ENCODE measurements around the gene ITPKC.

ITPKC gene

DNA sequence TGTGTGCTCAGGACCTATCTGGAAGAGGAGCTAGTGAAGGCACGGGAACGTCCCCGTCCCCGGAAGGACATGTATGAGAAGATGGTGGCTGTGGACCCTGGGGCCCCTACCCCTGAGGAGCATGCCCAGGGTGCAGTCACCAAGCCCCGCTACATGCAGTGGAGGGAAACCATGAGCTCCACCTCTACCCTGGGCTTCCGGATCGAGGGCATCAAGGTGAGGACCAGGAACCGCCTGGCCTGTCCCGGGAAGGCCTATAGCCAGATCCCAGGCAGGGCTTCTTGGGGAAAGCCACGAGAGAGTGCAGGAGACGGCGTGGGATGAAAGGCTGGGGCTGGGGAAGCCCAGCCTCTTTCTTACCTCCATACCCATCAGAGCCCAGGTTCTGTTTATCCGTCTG, 16.2 kb downstream of the ITPKC start:
- TF ChIP-seq, protein P1, sequence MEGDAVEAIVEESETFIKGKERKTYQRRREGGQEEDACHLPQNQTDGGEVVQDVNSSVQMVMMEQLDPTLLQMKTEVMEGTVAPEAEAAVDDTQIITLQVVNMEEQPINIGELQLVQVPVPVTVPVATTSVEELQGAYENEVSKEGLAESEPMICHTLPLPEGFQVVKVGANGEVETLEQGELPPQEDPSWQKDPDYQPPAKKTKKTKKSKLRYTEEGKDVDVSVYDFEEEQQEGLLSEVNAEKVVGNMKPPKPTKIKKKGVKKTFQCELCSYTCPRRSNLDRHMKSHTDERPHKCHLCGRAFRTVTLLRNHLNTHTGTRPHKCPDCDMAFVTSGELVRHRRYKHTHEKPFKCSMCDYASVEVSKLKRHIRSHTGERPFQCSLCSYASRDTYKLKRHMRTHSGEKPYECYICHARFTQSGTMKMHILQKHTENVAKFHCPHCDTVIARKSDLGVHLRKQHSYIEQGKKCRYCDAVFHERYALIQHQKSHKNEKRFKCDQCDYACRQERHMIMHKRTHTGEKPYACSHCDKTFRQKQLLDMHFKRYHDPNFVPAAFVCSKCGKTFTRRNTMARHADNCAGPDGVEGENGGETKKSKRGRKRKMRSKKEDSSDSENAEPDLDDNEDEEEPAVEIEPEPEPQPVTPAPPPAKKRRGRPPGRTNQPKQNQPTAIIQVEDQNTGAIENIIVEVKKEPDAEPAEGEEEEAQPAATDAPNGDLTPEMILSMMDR (conservative IDR thresholded peaks at IDR 0.05; ENCODE audit: low read length): no peak
- DNase-seq (ENCODE audit: low read depth): no peak
- no peak overlapping the region for H3K4me3 ChIP-seq (ENCODE audit: low read length)

DNA sequence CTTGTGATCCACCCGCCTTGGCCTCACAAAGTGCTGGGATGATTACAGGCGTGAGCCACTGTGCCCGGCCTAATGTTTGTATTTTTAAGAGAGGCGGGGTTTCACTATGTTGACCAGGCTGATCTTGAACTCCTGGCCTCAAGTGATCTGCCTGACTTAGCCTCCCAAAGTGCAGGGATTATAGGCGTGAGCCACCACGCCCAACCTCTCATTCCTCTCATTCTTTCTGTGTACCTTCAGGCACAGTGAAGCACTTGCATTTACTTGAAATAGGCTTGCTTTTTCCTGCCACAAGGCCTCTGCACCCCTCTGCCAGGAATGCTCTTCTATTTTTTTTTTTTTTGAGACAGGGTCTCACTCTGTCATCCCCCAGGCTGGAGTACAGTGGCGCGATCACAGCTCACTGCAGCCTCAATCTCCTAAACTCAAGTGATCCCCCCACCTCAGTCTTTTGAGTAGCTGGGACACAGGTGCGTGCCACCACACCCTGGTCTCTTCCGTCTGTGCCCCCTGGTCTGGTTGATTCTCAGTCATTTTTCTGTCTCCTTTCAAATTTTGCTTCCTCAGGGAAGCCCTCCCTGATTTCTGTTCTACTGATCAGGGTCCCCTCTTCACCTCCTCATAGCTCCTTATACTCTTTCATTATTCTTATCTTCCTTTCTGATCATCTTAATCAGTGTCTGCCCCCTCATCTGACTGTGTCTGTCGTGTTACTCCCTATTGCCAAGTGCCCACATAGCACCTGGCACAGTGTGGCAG, 18.3 kb downstream of the ITPKC start:
- no peak overlapping the region for H3K4me3 ChIP-seq (ENCODE audit: low read length)
- DNase-seq (ENCODE audit: low read depth): no peak
- TF ChIP-seq, protein P1 (conservative IDR thresholded peaks at IDR 0.05; ENCODE audit: low read length): no peak

DNA sequence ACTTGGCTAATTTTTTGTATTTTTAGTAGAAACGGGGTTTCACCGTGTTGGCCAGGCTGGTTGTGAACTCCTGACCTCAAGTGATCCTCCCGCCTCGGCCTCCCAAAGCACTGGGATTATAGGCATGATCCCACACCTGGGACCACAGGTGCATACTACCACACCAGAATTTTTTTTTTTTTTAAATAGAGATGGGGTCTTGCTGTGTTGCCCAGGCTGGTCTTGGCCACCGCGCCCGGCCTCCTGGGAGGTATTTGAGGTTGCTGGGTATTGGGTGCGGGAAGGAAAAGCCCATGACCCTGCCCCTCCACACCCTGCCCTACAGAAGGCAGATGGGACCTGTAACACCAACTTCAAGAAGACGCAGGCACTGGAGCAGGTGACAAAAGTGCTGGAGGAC, 19.7 kb downstream of the ITPKC start:
- no peak for DNase-seq (ENCODE audit: low read depth)
- H3K4me3 ChIP-seq (ENCODE audit: low read length): no peak overlapping the region
- TF ChIP-seq, protein P1 (conservative IDR thresholded peaks at IDR 0.05; ENCODE audit: low read length): no peak

DNA sequence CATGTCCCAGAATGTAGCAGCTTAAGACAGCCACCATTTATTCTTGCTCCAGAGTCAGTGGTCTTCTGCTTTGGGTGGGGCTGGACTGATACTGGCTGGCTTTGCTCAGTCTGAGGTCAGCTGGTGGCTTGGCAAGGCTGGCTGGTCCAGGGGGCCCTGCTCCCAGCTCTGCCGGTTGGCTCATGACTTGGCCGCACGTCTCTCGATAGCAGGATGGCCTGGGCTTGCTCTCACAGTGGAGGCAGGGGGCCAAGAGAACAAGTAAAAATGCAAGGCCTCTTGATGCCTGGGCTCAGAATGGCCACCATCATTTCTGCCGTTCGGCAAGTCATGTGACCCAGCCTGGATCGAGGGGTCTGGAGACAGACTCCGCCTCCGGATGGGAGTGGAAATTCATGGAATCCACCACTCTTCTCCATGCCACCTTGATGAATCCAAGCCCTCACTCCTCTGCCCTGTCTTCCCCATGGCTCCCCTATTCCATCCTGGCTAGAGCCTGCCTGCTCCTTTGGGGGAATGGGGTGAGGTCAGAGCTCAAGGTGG, 20.3 kb downstream of the ITPKC start:
- no peak overlapping the region for H3K4me3 ChIP-seq (ENCODE audit: low read length)
- TF ChIP-seq, protein P1 (conservative IDR thresholded peaks at IDR 0.05; ENCODE audit: low read length): no peak
- no peak for DNase-seq (ENCODE audit: low read depth)

DNA sequence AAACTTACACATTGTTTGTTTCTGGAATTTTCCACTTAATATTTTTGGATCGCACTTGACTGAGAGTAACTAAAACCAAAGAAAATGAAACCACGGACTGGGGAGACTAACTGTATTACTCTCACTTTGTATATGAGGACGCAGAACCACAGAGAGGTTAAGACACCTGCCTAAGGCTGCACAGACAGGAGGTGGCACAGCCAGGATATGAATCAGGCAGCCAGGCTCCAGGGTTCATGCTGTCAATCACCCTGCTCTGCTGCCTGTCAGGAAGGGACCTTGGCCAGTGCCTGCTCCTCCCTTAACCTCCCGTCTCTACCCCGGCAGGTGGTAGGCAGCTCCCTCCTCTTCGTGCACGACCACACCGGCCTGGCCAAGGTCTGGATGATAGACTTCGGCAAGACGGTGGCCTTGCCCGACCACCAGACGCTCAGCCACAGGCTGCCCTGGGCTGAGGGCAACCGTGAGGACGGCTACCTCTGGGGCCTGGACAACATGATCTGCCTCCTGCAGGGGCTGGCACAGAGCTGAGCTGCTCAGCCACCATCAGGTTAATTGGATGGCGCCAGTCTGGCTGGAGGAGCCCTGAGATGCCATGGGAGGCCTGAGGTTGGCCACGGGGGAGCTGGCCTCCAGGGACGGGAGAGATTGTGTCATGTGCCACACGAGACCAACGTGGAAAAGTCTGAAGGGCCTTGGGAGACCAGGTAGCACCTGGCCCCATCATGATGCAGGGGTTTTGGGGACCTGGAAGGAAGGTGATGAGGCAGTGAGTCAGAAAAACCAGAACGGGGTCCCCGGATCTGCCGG, 22.3 kb downstream of the ITPKC start:
- TF ChIP-seq, protein P1 (conservative IDR thresholded peaks at IDR 0.05; ENCODE audit: low read length): no peak
- H3K4me3 ChIP-seq (ENCODE audit: low read length): no peak overlapping the region
- DNase-seq (ENCODE audit: low read depth): no peak

DNA sequence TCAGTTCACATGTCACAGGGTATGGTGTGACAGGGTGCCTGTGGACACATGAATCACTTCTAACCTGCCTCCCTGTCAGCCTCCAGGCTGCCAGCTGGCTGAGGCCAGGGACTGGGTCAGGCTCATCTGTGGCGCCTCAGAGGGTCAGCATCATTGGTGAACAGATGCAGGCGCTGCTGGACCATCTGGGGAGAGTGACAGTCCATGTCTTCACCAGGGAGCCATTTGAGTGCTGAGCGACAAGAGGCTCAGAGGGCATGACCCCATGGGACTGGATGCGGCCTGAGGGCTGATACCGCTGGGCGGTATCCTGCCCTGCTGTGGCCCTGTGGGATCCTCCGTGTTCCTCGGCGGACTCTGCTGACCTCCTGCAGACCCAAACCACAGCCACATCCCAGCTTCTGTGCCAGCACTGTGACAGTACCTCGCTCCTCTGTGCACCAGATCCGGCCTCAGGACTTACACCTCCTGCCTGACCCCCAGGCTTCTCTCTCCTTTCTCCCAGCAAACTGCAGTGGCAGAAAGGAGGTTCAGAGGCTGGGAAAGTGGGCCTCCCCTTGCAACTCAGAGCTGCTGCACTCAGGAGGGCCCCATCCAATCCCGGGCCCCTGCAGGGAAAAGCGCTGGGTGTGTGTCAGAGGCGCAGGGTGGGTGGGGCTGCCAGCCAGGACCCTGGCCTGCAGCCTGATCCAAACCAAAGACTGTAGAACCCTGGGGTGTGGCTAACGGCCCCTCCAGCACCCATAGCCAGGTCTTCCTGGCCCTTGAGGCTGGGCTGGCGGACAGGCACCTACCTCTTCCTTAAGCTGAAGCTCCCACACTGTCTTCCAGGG, 23.2 kb downstream of the ITPKC start:
- H3K4me3 ChIP-seq (ENCODE audit: low read length): no peak overlapping the region
- peak; percentile 1 for DNase-seq (ENCODE audit: low read depth)
- TF ChIP-seq, protein P1 (conservative IDR thresholded peaks at IDR 0.05; ENCODE audit: low read length): no peak

All from AG10803 (cell line).